HEK293 (cell line): Measurements from ENCODE around the gene DPH5.

Experiments used
- CTCF ChIA-PET: fragments of 350-600 bp; formaldehyde crosslinking; extraction: SDS; loops from one replicate; lab custom pipeline; 2021; ENCODE audit warnings: antibody characterized with exemption; lab: Yijun Ruan, JAX
- POLR2A ChIA-PET: fragments of 300-600 bp; formaldehyde crosslinking; extraction: SDS; loops from one replicate; lab custom pipeline; 2020; ENCODE audit warnings: antibody characterized with exemption, inconsistent platforms; lab: Yijun Ruan, JAX
- H3K27ac ChIP-seq: fragments of 200-500 bp; sonication (Bioruptor generic); 2 replicates; pipeline ENCODE4 v1.5.1; 2014; ENCODE audit warnings: low read depth, low read length, control low read depth, inconsistent platforms; ENCODE audit errors: extremely low read depth
- H3K36me3 ChIP-seq, 2 experiments: fragments of 200-500 bp in 1 of 2; sonication (Bioruptor generic) in 1 of 2; 1 replicate in 1 of 2; 2 replicates in 1 of 2; pipeline ENCODE4 v1.5.1; 2014 to 2017; ENCODE audit warnings: inconsistent platforms in 2 of 2, low read length in 2 of 2; ENCODE audit not compliant: control insufficient read depth in 2 of 2, insufficient read depth in 1 of 2
- H3K4me1 ChIP-seq: fragments of 200-500 bp; sonication (Bioruptor generic); 2 replicates; pipeline ENCODE4 v1.5.1; 2014; ENCODE audit warnings: mild to moderate bottlenecking, low read length, inconsistent platforms; ENCODE audit not compliant: control insufficient read depth, insufficient read depth
- H3K4me3 ChIP-seq: 2 replicates; pipeline ENCODE4 v1.5.1; 2011; ENCODE audit warnings: low read depth, mild to moderate bottlenecking, control low read depth, low read length, moderate library complexity
- H3K9me3 ChIP-seq: fragments of 200-500 bp; sonication (Bioruptor generic); 2 replicates; pipeline ENCODE4 v1.5.1; 2014; ENCODE audit warnings: low read depth, low read length, inconsistent platforms; ENCODE audit not compliant: control insufficient read depth, insufficient read depth
- HIC1 ChIP-seq: fragments of 450-650 bp; formaldehyde crosslinking; IDR thresholded peaks from 2 replicates; pipeline ENCODE4 v1.5.1; 2016; ENCODE audit warnings: missing biosample characterization, missing genetic modification characterization
- HOXD13 ChIP-seq: sonication (generic); formaldehyde crosslinking; IDR thresholded peaks from 2 replicates; pipeline ENCODE4 v1.8.0; 2022; ENCODE audit warnings: missing genetic modification reagents, borderline replicate concordance
- PBX3 ChIP-seq: sonication (generic); formaldehyde crosslinking; IDR thresholded peaks from 2 replicates; pipeline ENCODE4 v1.8.1; 2022; ENCODE audit warnings: mild to moderate bottlenecking, moderate library complexity, missing genetic modification reagents
- REPIN1 ChIP-seq: fragments of 450-650 bp; formaldehyde crosslinking; IDR thresholded peaks from 2 replicates; pipeline ENCODE4 v1.5.1; 2017; ENCODE audit warnings: missing biosample characterization, missing genetic modification characterization, low read depth
- SP7 ChIP-seq: fragments of 450-650 bp; formaldehyde crosslinking; IDR thresholded peaks from 2 replicates; pipeline ENCODE4 v1.5.1; 2016; ENCODE audit warnings: missing biosample characterization, missing genetic modification characterization
- TCF7L2 ChIP-seq: IDR thresholded peaks from 2 replicates; pipeline ENCODE4 v1.6.1; 2011; ENCODE audit warnings: low read depth, mild to moderate bottlenecking, inconsistent platforms, low read length, moderate library complexity, borderline replicate concordance
- ZBTB20 ChIP-seq: fragments of 450-650 bp; formaldehyde crosslinking; IDR thresholded peaks from 2 replicates; pipeline ENCODE4 v1.5.1; 2016; ENCODE audit warnings: missing biosample characterization, missing genetic modification characterization
- ZBTB21 ChIP-seq: fragments of 450-650 bp; formaldehyde crosslinking; IDR thresholded peaks from 2 replicates; pipeline ENCODE4 v1.5.1; 2017; ENCODE audit warnings: missing biosample characterization, missing genetic modification characterization
- ZBTB7A ChIP-seq: fragments of 450-650 bp; formaldehyde crosslinking; IDR thresholded peaks from 2 replicates; pipeline ENCODE4 v1.5.1; 2016; ENCODE audit warnings: low read depth, missing biosample characterization, missing genetic modification characterization
- ZEB2 ChIP-seq: fragments of 450-650 bp; formaldehyde crosslinking; IDR thresholded peaks from 2 replicates; pipeline ENCODE4 v1.5.1; 2016; ENCODE audit warnings: missing biosample characterization, missing genetic modification characterization
- ZFP3 ChIP-seq: fragments of 450-650 bp; formaldehyde crosslinking; IDR thresholded peaks from 2 replicates; pipeline ENCODE4 v1.5.1; 2016; ENCODE audit warnings: low read depth, missing biosample characterization, missing genetic modification characterization
- ZNF133 ChIP-seq: fragments of 450-650 bp; formaldehyde crosslinking; IDR thresholded peaks from 2 replicates; pipeline ENCODE4 v1.5.1; 2016; ENCODE audit warnings: missing biosample characterization, missing genetic modification characterization
- ZNF146 ChIP-seq: fragments of 450-650 bp; formaldehyde crosslinking; IDR thresholded peaks from 2 replicates; pipeline ENCODE4 v1.5.1; 2016; ENCODE audit warnings: missing biosample characterization, missing genetic modification characterization
- ZNF157 ChIP-seq: fragments of 450-650 bp; formaldehyde crosslinking; IDR thresholded peaks from 2 replicates; pipeline ENCODE4 v1.5.1; 2016; ENCODE audit warnings: missing biosample characterization, missing genetic modification characterization
- ZNF280C ChIP-seq: fragments of 450-650 bp; formaldehyde crosslinking; IDR thresholded peaks from 2 replicates; pipeline ENCODE4 v1.5.1; 2016; ENCODE audit warnings: missing biosample characterization, missing genetic modification characterization
- ZNF311 ChIP-seq: fragments of 450-650 bp; formaldehyde crosslinking; IDR thresholded peaks from 2 replicates; pipeline ENCODE4 v1.5.1; 2017; ENCODE audit warnings: missing biosample characterization, missing genetic modification characterization, borderline replicate concordance
- ZNF449 ChIP-seq: fragments of 450-650 bp; formaldehyde crosslinking; IDR thresholded peaks from 2 replicates; pipeline ENCODE4 v1.5.1; 2017; ENCODE audit warnings: missing biosample characterization, mild to moderate bottlenecking, missing genetic modification characterization, moderate library complexity
- ZNF48 ChIP-seq: fragments of 450-650 bp; formaldehyde crosslinking; IDR thresholded peaks from 2 replicates; pipeline ENCODE4 v1.5.1; 2016; ENCODE audit warnings: missing biosample characterization, missing genetic modification characterization
- ZNF555 ChIP-seq: fragments of 450-650 bp; formaldehyde crosslinking; conservative IDR thresholded peaks from 2 replicates; pipeline ENCODE4 v1.5.1; 2017; ENCODE audit warnings: missing biosample characterization, mild to moderate bottlenecking, missing genetic modification characterization, inconsistent platforms
- ZNF654 ChIP-seq: fragments of 450-650 bp; formaldehyde crosslinking; IDR thresholded peaks from 2 replicates; pipeline ENCODE4 v1.5.1; 2016; ENCODE audit warnings: low read depth, missing biosample characterization, missing genetic modification characterization
- ZNF707 ChIP-seq: fragments of 450-650 bp; formaldehyde crosslinking; IDR thresholded peaks from 2 replicates; pipeline ENCODE4 v1.5.1; 2016; ENCODE audit warnings: missing biosample characterization, missing genetic modification characterization
- ZNF776 ChIP-seq: fragments of 450-650 bp; formaldehyde crosslinking; IDR thresholded peaks from 2 replicates; pipeline ENCODE4 v1.5.0; 2017; ENCODE audit warnings: missing biosample characterization, missing genetic modification characterization, borderline replicate concordance

DPH5 gene

GRCh38 chr1:101044749-101045148 lies 19.2 kb upstream of the DPH5 start:
- Histone ChIP-seq H3K36me3 (peaks cover 0 to 7% of the 10 kb centered on the region in 2 experiments; a peak in 1 of 3 replicates), H3K4me3 (no peak overlapping the region), H3K9me3 (no peaks in the 10 kb centered on the region), H3K27ac (no peak overlapping the region), H3K4me1 (no peaks in the 10 kb centered on the region)
- TF ChIP-seq ZNF146 (tag by site-specific recombination) = no peak
- TF ChIP-seq SP7 = peak; percentile 98
- POLR2A ChIA-PET = no interaction called here
- CTCF ChIA-PET = interaction anchor here (0.7 to 1.9 kb wide), 5 partner anchors 19 to 300 kb away, joined by 3 to 8 read pairs (median 4); no protein-coding TSS in a partner anchor

- no peaks in the 10 kb centered on the region for H3K4me1 ChIP-seq
- TF ChIP-seq ZNF555 (no peak), ZNF280C (tag by site-specific recombination) (no peak), ZNF157 (tag by site-specific recombination) (no peak), ZNF449 (tag by site-specific recombination) (no peak), ZBTB7A (no peak), TCF7L2 (no peak), ZNF776 (tag by site-specific recombination) (no peak), ZNF48 (no peak), HIC1 (tag by site-specific recombination) (no peak), ZNF133 (tag by site-specific recombination) (no peak), ZFP3 (tag by site-specific recombination) (no peak), REPIN1 (tag by site-specific recombination) (no peak), ZNF707 (no peak), ZEB2 (tag by site-specific recombination) (no peak), ZNF654 (no peak), HOXD13 (CRISPR knock-in tag) (no peak), ZNF311 (no peak), PBX3 (CRISPR knock-in tag) (no peak), ZBTB21 (tag by site-specific recombination) (no peak), ZBTB20 (tag by site-specific recombination) (no peak)
- H3K36me3 ChIP-seq = peaks cover 0 to 7% of the 10 kb centered on the region in 2 experiments; a peak in 1 of 3 replicates
- no peaks in the 10 kb centered on the region for H3K9me3 ChIP-seq
- no peak overlapping the region for H3K27ac ChIP-seq
- H3K4me3 ChIP-seq = no peak overlapping the region
- ChIA-PET POLR2A (no interaction called here), CTCF (interaction anchor here (0.9 to 1.9 kb wide), 4 partner anchors 20 to 201 kb away, joined by 3 to 8 read pairs (median 4); no protein-coding TSS in a partner anchor)
These were observed 18.7 kb upstream of the DPH5 start for GRCh38 chr1:101044259-101044658.
